ENCODE measurements around the gene KCNS1. TPM values are rescaled to one million over a fixed set of nuclear protein-coding genes. Genes with fewer than 3 reads are reported as not detected.

Gene KCNS1
- total and polyA plus RNA-seq, 2 of the 8 experiments (the other 6 are each of a cell fraction or from before 2014, with no cell fraction given) = 1.4 to 1.8 TPM

DNA sequence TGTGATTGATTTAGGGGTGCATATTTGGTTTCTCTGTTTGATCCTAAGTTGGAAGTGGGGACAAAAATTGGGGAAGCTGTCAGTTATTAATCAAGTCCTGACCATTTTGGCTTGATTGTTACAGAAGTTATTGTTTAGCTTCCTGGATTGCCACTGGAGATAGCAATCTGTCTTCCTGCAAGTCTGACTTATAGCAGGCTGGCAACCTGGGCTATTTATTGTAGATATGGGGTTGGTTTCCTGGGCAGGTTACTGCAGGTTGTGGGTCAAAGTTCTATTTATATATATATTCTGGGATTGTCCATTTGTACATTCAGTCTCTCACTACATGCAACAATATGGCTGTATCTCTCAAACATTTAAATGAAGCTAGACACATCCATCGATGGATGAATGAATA, 17.8 kb downstream of the KCNS1 start (continued):
- TF ChIP-seq SP4 (IDR thresholded peaks at IDR 0.05; ENCODE audit: low read length) = no peak
